ENCODE measurements around the gene OPRPN.
A peak's percentile ranks its signal among the peaks of the same experiment; 100 is the strongest.

OPRPN gene, protein sequence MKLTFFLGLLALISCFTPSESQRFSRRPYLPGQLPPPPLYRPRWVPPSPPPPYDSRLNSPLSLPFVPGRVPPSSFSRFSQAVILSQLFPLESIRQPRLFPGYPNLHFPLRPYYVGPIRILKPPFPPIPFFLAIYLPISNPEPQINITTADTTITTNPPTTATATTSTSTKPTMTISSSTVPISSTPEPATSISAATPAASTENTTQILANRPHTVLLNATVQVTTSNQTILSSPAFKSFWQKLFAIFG

GRCh38 chr4:70397580-70397979, at the start of gene OPRPN:
Gene OPRPN (plus strand): TSS chr4:70397940. CDS start chr4:70399286, 1,346 bp downstream.
- no peak for DNase-seq

DNA sequence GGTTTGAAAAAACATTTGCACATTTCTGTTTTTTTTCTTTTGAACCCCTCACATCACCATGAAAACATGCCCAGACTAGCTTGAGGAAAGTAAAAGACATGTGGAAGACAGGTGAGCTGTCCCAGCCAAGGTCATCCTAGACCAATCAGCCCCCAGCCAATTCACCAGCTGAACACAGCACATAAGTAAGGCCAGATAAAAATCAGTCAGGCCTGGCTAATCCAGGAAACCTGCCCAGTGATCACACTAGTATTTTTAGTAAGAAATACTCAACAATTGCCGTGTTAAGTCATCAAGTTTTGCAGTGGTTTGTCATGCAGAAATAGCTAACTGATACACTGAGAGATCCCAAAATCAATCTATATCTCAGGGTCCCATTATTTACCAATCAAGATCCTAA, 41.6 kb upstream of the OPRPN start:
- no peak for DNase-seq

DNA sequence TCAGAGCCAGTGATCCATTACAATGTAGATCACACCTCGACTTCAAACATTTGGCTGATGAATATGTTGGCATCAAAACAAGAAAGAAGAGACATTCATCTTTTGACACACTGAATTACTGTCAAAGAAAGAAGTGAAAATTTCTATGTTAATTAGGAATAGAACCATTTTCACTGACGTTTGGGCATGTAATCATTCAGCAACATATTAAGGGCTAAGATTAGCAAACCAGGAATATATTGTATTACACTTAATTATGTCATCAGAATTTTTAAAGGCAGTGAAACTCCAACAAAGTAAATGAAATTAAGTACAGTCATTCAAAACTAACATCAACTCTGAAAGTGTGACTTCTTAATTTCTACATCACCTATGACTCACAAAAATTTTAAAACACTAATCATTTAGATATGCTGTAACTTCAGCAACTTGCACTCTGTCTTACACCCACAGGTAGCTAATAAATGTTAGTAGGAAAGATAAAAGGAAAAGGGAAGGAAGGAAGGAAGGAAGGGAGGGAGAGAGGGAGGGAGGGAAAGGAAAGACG, 38.6 kb upstream of the OPRPN start:
- no peak for DNase-seq

GRCh38 chr4:70360460-70360859, 37.3 kb upstream of the OPRPN start, which contains the start of gene SMR3A:
Gene SMR3A (plus strand): TSS chr4:70360760. CDS start chr4:70362116, 1,356 bp downstream.
- no peak for DNase-seq

GRCh38 chr4:70364002-70364401, 33.7 kb upstream of the OPRPN start:
- no peak for DNase-seq

DNA sequence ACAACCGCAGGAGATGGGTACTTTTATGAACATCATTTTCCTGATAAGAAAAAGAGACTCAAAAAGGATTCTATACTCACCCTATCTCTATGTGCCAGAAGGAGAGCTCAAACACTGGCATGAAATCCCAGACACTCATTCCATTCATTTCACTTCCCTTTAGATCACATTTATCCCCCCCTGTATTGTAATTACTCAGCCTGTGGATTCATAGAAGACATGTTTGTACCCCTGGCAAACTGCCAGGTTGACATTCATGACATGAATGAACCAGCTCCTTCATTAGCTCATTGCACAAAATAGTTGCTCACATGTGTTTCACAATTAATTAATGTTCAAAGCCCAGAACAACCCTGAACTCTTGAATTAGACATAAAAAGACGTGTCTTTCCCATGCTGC, 32.3 kb upstream of the OPRPN start:
- DNase-seq: peak; percentile 10

- no peak for DNase-seq
Measured at GRCh38 chr4:70367813-70368212, 29.9 kb upstream of the OPRPN start.

DNA sequence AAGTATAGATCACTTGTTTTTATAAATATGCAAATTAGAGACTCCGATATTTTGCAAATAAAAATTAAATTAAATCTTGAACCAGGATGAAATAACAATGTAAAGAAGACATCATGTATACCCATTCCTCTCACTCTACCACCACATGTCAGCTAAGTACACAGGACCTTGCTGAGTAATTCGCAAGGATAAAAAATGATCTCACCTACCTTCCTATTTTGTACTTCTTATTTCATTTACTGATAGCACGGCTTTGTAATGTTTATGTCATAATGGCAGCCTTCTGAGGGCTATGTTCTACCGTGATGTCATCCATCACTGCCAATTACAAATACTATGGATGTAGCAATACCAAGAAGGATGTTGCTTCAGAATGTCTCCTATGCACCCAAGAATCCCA, 25.8 kb upstream of the OPRPN start:
- DNase-seq: no peak

DNA sequence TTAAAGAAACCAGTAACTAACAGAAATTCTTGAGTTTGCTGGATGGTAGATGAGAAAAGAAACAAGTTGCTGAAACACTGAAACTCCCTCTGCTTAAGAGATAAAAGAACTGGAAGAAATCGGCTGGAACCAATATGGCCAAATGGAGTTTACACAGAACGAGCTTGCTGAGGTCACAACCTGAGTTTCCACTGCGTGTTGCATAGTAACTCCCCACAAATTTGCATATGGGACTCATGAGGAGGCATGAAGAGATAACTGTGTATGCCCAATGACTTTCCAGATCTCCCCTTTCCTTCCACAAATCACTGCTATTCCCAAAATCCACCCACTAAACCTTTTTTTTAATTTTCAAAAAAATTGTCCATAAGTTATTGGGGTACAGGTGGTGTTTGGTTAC, 25.0 kb upstream of the OPRPN start:
- DNase-seq: no peak

DNA sequence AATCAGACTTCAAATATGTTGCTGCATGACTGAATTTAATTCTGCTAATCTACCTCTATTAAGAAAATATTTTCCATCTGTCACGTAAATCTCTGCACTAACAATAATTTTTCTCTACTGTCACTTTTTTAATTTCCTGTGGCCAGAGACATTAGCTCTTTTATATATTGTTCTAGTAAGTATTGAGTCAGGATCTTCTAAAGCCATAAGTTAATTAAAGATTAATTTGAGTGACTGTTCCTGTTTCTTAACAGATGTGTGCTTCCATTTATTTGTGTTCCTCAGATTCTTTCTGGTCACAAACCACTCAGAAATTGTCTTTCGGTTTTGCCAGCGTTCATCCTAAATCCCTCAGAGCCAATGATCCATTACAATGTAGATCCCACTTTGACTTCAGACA, 17.2 kb upstream of the OPRPN start:
- DNase-seq: no peak

DNA sequence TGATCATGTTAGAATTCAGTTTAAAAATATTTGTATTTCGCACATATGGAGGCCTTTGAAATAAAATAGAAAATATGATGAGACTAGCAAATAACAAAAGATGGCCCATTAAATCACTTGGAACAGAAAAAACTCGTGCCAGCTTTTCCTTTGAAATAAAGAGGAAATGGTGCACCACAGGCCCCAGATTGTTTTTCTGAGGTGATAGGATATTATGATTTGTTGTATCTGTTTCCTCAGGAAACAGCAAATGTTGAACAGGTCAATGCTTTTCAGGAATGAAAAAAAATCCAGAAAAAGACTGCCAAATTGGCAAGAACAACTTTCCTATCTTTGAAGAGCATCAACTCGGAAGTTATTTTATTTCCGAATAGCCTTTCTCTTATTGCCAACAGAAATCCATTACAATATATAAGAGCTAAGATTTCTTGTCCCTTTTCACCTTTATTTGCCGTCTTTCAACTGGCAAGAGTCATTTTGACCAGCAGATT, 15.0 kb upstream of the OPRPN start, which contains the start of gene SMR3B:
Gene SMR3B, plus strand, starts transcription at position 441 of the 491 bp plus-strand sequence. CDS start 1,380 bp downstream, outside the sequence.
- no peak for DNase-seq

DNA sequence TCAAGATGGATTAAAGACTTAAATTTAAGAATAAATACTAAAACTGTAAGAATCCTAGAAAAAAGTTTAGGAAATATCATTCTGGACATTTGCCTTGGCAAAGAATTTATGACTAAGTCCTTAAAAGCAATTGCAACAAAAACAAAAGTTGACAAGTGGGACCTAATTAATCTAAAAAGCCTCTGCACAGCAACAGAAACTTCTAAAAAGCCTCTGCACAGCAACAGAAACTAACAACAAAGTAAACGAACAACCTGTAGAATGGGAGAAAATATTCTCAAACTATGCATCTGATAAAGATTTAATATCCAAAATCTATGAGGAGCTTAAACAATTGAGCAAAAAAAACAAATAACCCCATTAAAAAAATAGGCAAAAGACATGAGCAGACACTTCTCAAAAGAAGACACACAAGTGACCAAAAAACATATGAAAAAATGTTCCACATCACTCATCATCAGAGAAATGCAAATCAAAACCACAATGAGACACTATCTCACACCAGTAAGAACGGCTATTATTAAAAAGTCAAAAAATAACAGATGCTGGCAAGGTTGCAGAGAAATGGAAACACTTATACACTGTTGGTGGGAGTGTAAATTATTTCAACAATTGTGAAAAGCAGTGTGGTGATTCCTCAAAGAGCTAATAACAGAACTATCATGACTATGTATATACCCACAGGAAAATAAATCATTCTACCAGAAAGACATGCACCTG, 5.5 kb upstream of the OPRPN start:
- DNase-seq: no peak

GRCh38 chr4:70399319-70399718, 1.6 kb downstream of the OPRPN start:
- no peak for DNase-seq

DNA sequence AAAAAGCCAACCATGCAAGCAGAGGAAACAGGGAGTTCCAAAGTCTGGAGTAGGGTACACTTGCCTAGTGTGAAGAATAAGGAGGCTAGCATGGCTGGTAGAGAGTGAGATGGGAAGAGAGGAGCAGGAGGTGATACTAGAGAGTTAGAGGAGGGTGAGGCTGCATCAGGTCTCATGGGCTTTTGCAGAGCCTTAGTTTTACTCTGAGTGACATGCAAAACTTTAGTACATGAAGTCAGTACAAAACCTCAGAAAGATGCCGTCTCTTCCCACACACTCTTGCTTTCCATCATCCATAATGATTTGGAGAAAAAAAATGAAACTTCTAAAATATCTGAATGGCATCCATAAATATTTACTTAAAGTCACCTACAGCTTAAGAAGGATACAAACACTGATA, 5.0 kb downstream of the OPRPN start:
- no peak for DNase-seq

DNA sequence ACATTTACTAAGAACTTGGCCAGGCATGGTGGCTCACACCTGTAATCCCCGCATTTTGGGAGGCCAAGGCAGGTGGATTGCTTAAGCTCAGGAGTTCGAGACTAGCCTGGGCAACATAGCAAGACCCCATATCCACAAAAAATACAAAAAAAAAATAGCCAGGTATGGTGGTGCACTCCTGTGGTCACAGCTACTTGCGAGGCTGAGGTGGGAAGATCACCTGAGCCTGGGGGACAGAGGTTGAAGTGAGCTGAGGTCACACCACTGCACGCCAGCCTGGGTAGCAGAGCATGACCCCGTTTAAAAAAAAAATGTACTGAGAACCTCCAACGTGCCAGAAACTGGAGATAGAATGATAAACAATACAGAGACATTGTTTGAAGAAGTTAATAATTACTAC, 8.0 kb downstream of the OPRPN start:
- DNase-seq: no peak

GRCh38 chr4:70425306-70425705, 27.6 kb downstream of the OPRPN start:
- DNase-seq: peak; percentile 61

DNA sequence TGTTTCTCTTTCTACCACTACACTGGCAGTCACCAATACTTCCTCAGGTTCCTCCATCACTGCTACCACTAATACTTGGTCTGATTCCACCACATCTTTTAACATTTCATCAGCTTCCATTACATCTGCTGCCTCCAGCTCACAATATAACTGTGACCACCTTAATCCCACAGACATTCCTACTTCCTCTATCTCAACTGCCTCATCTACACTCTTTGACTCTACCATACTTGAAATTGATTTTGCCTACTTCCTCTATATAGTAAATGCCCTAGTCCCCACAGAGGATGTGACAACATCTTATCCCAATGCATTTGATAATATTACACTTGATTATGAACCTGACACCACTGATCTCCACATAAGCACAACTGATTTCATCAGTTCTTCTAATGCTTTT, 29.0 kb downstream of the OPRPN start:
- no peak for DNase-seq

- DNase-seq: no peak
Measured at GRCh38 chr4:70437197-70437596, 39.5 kb downstream of the OPRPN start.

GRCh38 chr4:70442474-70442873, 44.7 kb downstream of the OPRPN start:
- DNase-seq: no peak

DNA sequence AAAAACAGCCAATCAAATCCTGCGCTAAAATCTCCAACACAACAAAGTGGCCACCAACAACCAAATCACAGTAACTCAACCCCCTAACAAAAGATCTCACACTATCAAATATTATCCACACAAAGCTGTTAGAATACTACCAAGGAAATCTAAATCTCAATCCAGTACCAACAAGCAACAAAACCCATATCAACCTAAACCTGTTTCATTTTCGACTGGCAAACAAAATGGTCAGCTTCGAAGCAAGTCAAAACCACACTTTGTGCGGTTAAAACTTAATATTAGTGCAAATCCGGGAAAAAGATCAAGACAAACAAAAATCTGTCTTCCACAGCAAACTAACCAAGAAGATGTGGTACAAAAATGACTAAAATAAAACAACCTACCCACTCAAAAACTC, 45.6 kb downstream of the OPRPN start:
- no peak for DNase-seq

DNA sequence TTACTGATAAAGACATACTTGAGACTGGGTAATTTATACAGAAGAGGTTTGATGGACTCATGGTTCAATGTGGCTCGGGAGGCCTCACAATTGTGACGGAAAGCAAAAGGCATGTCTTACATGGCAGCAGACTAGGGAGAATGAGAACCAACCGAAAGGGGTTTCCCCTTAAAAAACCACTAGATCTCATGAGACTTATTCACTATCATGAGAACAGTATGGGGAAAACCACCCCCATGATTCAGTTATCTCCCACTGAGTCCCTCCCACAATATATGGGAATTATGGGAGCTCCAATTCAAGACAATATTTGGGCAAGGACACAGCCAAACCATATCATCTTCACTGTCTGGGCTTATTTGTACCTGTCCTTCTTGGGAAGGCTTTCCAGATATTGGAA, 51.5 kb downstream of the OPRPN start:
- no peak for DNase-seq

DNA sequence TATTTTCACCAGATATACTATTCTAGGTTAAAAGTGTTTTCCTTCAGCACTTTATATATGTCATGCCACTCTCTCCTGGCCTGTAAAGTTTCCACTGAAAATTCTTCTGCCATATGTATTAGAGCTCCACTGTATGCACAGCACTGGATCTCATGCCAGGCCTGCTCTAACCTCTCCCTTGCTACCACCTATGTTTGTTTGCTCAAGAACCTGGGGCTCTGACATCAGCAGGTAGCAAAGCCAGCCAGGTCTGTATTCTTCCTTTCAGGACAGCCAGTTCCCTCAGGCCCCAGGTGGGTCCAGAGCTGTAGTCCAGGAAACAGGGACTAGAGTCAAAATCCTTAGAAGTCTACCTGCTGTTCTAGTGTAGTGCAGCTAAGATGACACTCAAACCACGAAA, 55.2 kb downstream of the OPRPN start:
- DNase-seq: no peak
